Upper lobe of left lung (tissue), 6 donors: ENCODE results near the gene BOD1. TPM values are rescaled to one million over a fixed set of nuclear protein-coding genes. Genes with fewer than 3 reads are reported as not detected.

Experiments
- ATAC-seq, 2 donors: fragments of 200-7000 bp; cut with Tn5 transposase; one replicate each; pipeline ENCODE4 v1.9.1; 2022; ENCODE audit warnings: mild to moderate bottlenecking in 2 of 2, moderate library complexity in 2 of 2; ENCODE audit not compliant: low FRiP score in 2 of 2
- DNase-seq, 2 donors: peaks; one replicate each; pipeline ENCODE4 v3.0.0-alpha.2; 2019 to 2020
- H3K27ac ChIP-seq, 4 donors: fragments of 200-600 bp; sonication (generic); one replicate each; pipeline ENCODE4 v1.5.1; 2016 to 2019
- H3K27me3 ChIP-seq, 4 donors: fragments of 200-600 bp; sonication (generic); one replicate each; pipeline ENCODE4 v1.5.1; 2017 to 2019
- H3K36me3 ChIP-seq, 4 donors: fragments of 200-600 bp; sonication (generic); one replicate each; pipeline ENCODE4 v1.5.1; 2016 to 2019
- H3K4me1 ChIP-seq, 4 donors: fragments of 200-600 bp; sonication (generic); one replicate each; pipeline ENCODE4 v1.5.1; 2018 to 2019
- H3K4me3 ChIP-seq, 4 donors: fragments of 200-600 bp; sonication (generic); one replicate each; pipeline ENCODE4 v1.5.1; 2017 to 2019; ENCODE audit warnings: mild to moderate bottlenecking in 2 of 4, moderate library complexity in 1 of 4
- H3K9me3 ChIP-seq, 4 donors: fragments of 200-600 bp; sonication (generic); one replicate each; pipeline ENCODE4 v1.5.1; 2018 to 2019
- EP300 ChIP-seq, 4 donors: sonication (generic); formaldehyde crosslinking; IDR thresholded peaks; one replicate each; pipeline ENCODE4 v1.5.1; 2017; ENCODE audit warnings: antibody characterized with exemption in 4 of 4, control low read depth in 2 of 4
- POLR2A ChIP-seq, 4 donors: fragments of 450-650 bp; IDR thresholded peaks; one replicate each; pipeline ENCODE4 v1.5.1; 2016 to 2017; ENCODE audit warnings: antibody characterized with exemption in 4 of 4, mild to moderate bottlenecking in 2 of 4
- POLR2AphosphoS5 ChIP-seq, 2 donors: sonication (generic); formaldehyde crosslinking; IDR thresholded peaks; one replicate each; pipeline ENCODE4 v1.5.1; 2017; ENCODE audit warnings: antibody characterized with exemption in 2 of 2
- WGBS, 2 donors: methylation state at CpG; one replicate each; pipeline ENCODE4 v1.1.5; 2017 to 2018; 5-methylcytosine and 5-hydroxymethylcytosine counted together
- total RNA-seq, 6 donors: library from RNA; depleted of rRNA in 4 of 6; stranded (reverse); fragments of >200 nt in 4 of 6; gene quantifications; one replicate each; pipeline versions ENCODE4 v1.1.0 to v1.2.1, GENCODE V29; 2016 to 2021
- TF ChIP-seq, protein P1 (sequence below), 6 experiments: fragments of 450-650 bp in 4 of 6; fragments of 200-600 bp in 2 of 6; sonication (generic) in 2 of 6; IDR thresholded peaks; one replicate each; pipeline ENCODE4 v1.5.1; 2016 to 2019; ENCODE audit warnings: antibody characterized with exemption in 6 of 6
- donor health status: DM: no; HTN: no; CAD: no; lungs with moderate emphysema.
- donor health status: DM: no; HTN: yes; CAD: no; lungs with severe emphysema.

Gene BOD1
- total RNA-seq, 6 donors from 2014 or later, result 21.6 to 50.2 (median 34.1) TPM

DNA sequence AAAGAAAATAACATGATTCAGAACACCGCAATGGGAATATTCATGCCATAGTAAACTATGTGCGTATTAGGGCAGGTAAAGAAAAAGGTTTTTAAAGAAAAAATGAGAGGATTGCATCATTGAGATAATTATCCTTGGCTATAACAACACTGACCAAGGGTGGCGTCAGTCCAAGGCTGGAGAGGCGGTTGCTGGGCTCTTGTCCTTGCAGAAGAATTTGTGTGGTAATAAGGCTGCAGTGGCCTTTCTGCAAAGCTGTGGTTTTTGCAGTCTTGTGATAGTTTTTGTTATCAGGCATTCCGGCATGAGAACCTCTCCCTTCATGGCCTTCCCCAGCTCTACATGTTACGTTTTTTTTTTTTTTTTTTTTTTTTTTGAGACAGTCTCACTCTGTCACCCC lies 14.0 kb downstream of the BOD1 start:
- DNase-seq, result peak in 1 of 2 donors; percentile 83
- Histone ChIP-seq H3K27ac (no peak overlapping the region), H3K27me3 (no peaks in the 10 kb centered on the region), H3K4me3 (no peak overlapping the region), H3K4me1 (peaks cover 0 to 15% (median 0%) of the 10 kb centered on the region in 4 donors), H3K9me3 (no peaks in the 10 kb centered on the region), H3K36me3 (peaks cover 14 to 32% (median 21%) of the 10 kb centered on the region in 4 donors)
- TF ChIP-seq POLR2A (IDR thresholded peaks at IDR 0.05) (no peak), EP300 (IDR thresholded peaks at IDR 0.05) (no peak), POLR2AphosphoS5 (IDR thresholded peaks at IDR 0.05) (no peak)
- TF ChIP-seq, protein P1, sequence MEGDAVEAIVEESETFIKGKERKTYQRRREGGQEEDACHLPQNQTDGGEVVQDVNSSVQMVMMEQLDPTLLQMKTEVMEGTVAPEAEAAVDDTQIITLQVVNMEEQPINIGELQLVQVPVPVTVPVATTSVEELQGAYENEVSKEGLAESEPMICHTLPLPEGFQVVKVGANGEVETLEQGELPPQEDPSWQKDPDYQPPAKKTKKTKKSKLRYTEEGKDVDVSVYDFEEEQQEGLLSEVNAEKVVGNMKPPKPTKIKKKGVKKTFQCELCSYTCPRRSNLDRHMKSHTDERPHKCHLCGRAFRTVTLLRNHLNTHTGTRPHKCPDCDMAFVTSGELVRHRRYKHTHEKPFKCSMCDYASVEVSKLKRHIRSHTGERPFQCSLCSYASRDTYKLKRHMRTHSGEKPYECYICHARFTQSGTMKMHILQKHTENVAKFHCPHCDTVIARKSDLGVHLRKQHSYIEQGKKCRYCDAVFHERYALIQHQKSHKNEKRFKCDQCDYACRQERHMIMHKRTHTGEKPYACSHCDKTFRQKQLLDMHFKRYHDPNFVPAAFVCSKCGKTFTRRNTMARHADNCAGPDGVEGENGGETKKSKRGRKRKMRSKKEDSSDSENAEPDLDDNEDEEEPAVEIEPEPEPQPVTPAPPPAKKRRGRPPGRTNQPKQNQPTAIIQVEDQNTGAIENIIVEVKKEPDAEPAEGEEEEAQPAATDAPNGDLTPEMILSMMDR (IDR thresholded peaks at IDR 0.05), result no peak
- ATAC-seq, result peak; percentile 43 to 70
- WGBS, 2 donors, result 46 to 70% methylated on average over 6 of the region's 6 CpGs

DNA sequence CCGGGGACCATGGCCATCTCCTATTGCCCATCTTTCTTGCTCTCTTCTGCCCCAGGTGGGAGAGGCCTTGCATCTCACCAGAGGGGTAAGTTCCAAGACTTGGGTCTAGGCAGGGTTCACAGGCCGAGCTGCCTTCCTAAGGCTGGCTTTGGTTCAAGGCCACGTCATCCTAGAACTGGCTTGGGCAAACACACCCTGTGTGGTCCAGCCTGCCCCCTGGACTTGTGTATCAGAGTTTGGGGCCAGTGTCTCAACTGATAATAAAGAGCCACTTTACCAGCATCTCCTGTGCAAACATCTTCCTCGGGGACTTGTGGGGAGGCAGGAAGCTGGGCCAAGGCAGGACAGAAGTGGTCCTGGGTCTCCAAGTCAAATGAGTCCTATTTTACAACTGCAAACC lies 17.8 kb downstream of the BOD1 start:
- Histone ChIP-seq H3K27ac (no peak overlapping the region), H3K4me1 (peaks cover 0 to 15% (median 0%) of the 10 kb centered on the region in 4 donors), H3K36me3 (no peaks in the 10 kb centered on the region), H3K27me3 (no peaks in the 10 kb centered on the region), H3K4me3 (no peak overlapping the region), H3K9me3 (peaks cover 0 to 5% (median 0%) of the 10 kb centered on the region in 4 donors)
- DNase-seq (no peak), ATAC-seq (no peak)
- no peak for TF ChIP-seq POLR2A (IDR thresholded peaks at IDR 0.05)
- TF ChIP-seq, protein P1 (IDR thresholded peaks at IDR 0.05), result no peak
- TF ChIP-seq EP300 (IDR thresholded peaks at IDR 0.05), result no peak
- TF ChIP-seq POLR2AphosphoS5 (IDR thresholded peaks at IDR 0.05), result no peak
- 86 to 90% methylated on average over 2 to 4 of the region's 4 CpGs for WGBS, 2 donors

DNA sequence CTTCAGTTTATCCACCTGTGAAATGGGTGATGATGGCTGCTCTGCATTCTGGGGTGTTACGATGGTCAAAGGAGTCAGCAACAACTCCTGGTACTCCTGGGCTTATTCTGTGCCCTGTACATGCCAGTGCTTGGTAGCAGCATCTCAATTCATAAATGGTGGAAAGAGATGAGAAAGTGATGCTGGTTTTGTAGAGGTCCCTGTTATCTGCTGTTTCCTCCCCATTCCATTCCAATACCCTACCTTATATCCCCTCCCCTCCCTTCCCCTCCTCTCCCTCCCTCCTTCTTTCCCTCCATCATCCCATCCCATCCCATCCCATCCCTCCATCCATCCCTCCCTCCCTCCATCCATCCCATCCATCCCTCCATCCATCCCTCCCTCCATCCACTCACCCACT lies 19.1 kb downstream of the BOD1 start:
- no peak overlapping the region for H3K27ac ChIP-seq
- peaks cover 0 to 5% (median 0%) of the 10 kb centered on the region in 4 donors for H3K4me1 ChIP-seq
- no peaks in the 10 kb centered on the region for H3K27me3 ChIP-seq
- no peaks in the 10 kb centered on the region for H3K36me3 ChIP-seq
- no peak for ATAC-seq
- TF ChIP-seq, protein P1 (IDR thresholded peaks at IDR 0.05), result no peak
- TF ChIP-seq POLR2A (IDR thresholded peaks at IDR 0.05), result no peak
- no peak for TF ChIP-seq EP300 (IDR thresholded peaks at IDR 0.05)
- no peak for TF ChIP-seq POLR2AphosphoS5 (IDR thresholded peaks at IDR 0.05)
- 100% methylated on average over 1 of the region's 1 CpG for WGBS, 2 donors
- peaks cover 9 to 19% (median 10%) of the 10 kb centered on the region in 4 donors for H3K9me3 ChIP-seq
- no peak for DNase-seq
- no peak overlapping the region for H3K4me3 ChIP-seq

DNA sequence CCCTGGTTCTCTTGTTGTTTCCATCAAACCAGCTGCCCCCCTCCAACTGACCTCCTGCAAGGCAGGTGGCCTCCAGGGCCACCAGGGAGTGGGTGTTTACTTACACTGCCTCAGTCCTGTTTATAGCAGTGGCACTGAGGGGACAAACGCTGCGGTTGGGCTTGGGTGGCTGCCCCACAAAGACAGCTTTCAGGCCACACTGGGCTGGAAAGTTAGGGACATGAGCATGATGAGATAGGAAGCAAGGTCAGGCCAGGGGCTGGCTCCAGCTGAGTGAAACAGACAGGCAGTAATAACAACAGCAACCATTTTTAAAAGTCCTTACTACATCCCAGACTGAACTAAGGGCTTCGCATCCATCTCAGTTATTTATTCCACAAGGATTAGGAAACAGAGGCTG lies 20.6 kb downstream of the BOD1 start:
- Histone ChIP-seq H3K4me1 (no peaks in the 10 kb centered on the region), H3K36me3 (no peaks in the 10 kb centered on the region), H3K4me3 (no peak overlapping the region), H3K27ac (no peak overlapping the region), H3K27me3 (no peaks in the 10 kb centered on the region), H3K9me3 (peaks cover 12 to 26% (median 16%) of the 10 kb centered on the region in 4 donors)
- TF ChIP-seq, protein P1 (IDR thresholded peaks at IDR 0.05), result no peak
- TF ChIP-seq EP300 (IDR thresholded peaks at IDR 0.05) (no peak), POLR2AphosphoS5 (IDR thresholded peaks at IDR 0.05) (no peak), POLR2A (IDR thresholded peaks at IDR 0.05) (no peak)
- no peak for ATAC-seq
- DNase-seq, result no peak
- 80 to 91% methylated on average over 1 to 3 of the region's 3 CpGs for WGBS, 2 donors

DNA sequence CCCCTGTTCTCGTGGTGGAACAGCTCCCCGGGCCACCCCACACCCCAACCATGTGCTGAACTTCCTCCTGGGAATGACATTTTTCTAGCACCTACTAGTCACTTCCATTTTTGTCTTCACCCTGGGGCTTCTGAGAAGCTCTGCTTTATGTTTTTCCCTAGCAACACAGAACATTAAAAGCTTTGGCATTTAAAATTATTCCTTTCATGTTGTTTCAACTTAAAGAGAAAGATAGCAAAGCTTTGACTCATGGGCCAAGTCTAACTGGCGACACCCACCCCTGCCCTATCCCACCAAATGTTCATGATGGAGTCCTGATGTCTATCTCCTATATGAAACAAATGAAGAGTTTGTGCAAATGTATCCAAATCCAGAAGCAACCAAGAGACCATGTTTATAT lies 22.4 kb downstream of the BOD1 start:
- WGBS, 2 donors, result 90 to 92% methylated on average over 3 of the region's 3 CpGs
- Histone ChIP-seq H3K36me3 (no peaks in the 10 kb centered on the region), H3K4me1 (no peaks in the 10 kb centered on the region), H3K27ac (no peak overlapping the region), H3K9me3 (peaks cover 12 to 26% (median 16%) of the 10 kb centered on the region in 4 donors), H3K27me3 (no peaks in the 10 kb centered on the region), H3K4me3 (no peak overlapping the region)
- no peak for TF ChIP-seq EP300 (IDR thresholded peaks at IDR 0.05)
- TF ChIP-seq, protein P1 (IDR thresholded peaks at IDR 0.05), result no peak
- TF ChIP-seq POLR2AphosphoS5 (IDR thresholded peaks at IDR 0.05), result no peak
- TF ChIP-seq POLR2A (IDR thresholded peaks at IDR 0.05), result no peak
- DNase-seq (no peak), ATAC-seq (no peak)
